B cell (primary cell): ENCODE results near the gene TP53. TPM values are rescaled to one million over a fixed set of nuclear protein-coding genes. Genes with fewer than 3 reads are reported as not detected.

Experiments
- ATAC-seq: fragments of 200-7000 bp; cut with Tn5 transposase; one replicate; pipeline ENCODE4 v1.10.0; 2021; ENCODE audit warnings: low read depth, mild to moderate bottlenecking, moderate number of reproducible peaks, moderate library complexity
- CTCF ChIA-PET: fragments of 350-600 bp; sonication (Branson Sonifier 250); formaldehyde crosslinking; loops from one replicate; lab custom pipeline; 2021; ENCODE audit warnings: antibody characterized with exemption, inconsistent platforms; lab: Charles Lee
- POLR2A ChIA-PET: fragments of 350-600 bp; sonication (Branson Sonifier 250); formaldehyde crosslinking; loops from one replicate; lab custom pipeline; 2021; ENCODE audit warnings: antibody characterized with exemption; lab: Charles Lee
- DNase-seq: peaks from one replicate; pipeline ENCODE4 v3.0.0; 2013
- H2AFZ ChIP-seq: 2 replicates; pipeline ENCODE4 v1.6.1; 2012; ENCODE audit warnings: mild to moderate bottlenecking, low read depth, low read length; ENCODE audit not compliant: insufficient read depth, poor library complexity, severe bottlenecking
- H3K27ac ChIP-seq, 2 donors: 1 replicate in 1 of 2; 2 replicates in 1 of 2; pipeline ENCODE4 v1.5.1; 2012 to 2013; ENCODE audit warnings: low read length in 2 of 2, mild to moderate bottlenecking in 2 of 2, moderate library complexity in 1 of 2
- H3K27me3 ChIP-seq, 4 experiments: fragments of 200-600 bp in 1 of 4; sonication (generic) in 1 of 4; replicated peaks in 1 of 4; 1 replicate in 2 of 4; 2 replicates in 2 of 4; pipeline versions ENCODE4 v1.6.1 to v1.7.0; 2013 to 2016; ENCODE audit warnings: low read length in 3 of 4, mild to moderate bottlenecking in 2 of 4, mixed read lengths in 1 of 4, moderate library complexity in 1 of 4; ENCODE audit not compliant: insufficient read depth in 4 of 4, control insufficient read depth in 3 of 4; ENCODE audit errors: control extremely low read depth in 1 of 4
- H3K36me3 ChIP-seq, 2 experiments: replicated peaks in 1 of 2; 1 replicate in 1 of 2; 2 replicates in 1 of 2; pipeline versions ENCODE4 v1.6.1 to v1.7.1; 2013; ENCODE audit warnings: low read length in 1 of 2; ENCODE audit not compliant: insufficient read depth in 2 of 2, control insufficient read depth in 1 of 2; ENCODE audit errors: control extremely low read depth in 1 of 2, extremely low read depth in 1 of 2
- H3K4me1 ChIP-seq, 2 donors: fragments of 200-600 bp in 1 of 2; sonication (generic) in 1 of 2; 1 replicate in 1 of 2; 2 replicates in 1 of 2; pipeline versions ENCODE4 v1.5.1 to v1.6.1; 2013 to 2017; ENCODE audit warnings: low read length in 2 of 2; ENCODE audit not compliant: control insufficient read depth in 2 of 2, insufficient read depth in 2 of 2
- H3K4me2 ChIP-seq: replicated peaks from 2 replicates; pipeline ENCODE3; 2012; ENCODE audit warnings: mild to moderate bottlenecking, low read depth, low read length; ENCODE audit not compliant: poor library complexity, severe bottlenecking
- H3K4me3 ChIP-seq, 5 experiments: fragments of 200-600 bp in 1 of 5; sonication (generic) in 1 of 5; 1 replicate in 3 of 5; 2 replicates in 2 of 5; pipeline versions ENCODE4 v1.5.1 to v1.7.0; 2011 to 2016; ENCODE audit warnings: low read length in 4 of 5, mild to moderate bottlenecking in 4 of 5, low read depth in 2 of 5, control low read depth in 1 of 5, moderate library complexity in 1 of 5; ENCODE audit not compliant: insufficient read depth in 1 of 5; ENCODE audit errors: control extremely low read depth in 1 of 5, extremely low read depth in 1 of 5
- H3K79me2 ChIP-seq: fragments of 200-600 bp; sonication (generic); one replicate; pipeline ENCODE4 v1.6.0; 2016; ENCODE audit warnings: low read length; ENCODE audit not compliant: control insufficient read depth, insufficient read depth
- H3K9ac ChIP-seq: fragments of 200-600 bp; sonication (generic); 2 replicates; pipeline ENCODE4 v1.6.1; 2017; ENCODE audit warnings: mild to moderate bottlenecking, low read length, moderate library complexity
- H3K9me3 ChIP-seq, 3 donors: one replicate each; pipeline versions ENCODE4 v1.6.1 to v1.7.1; 2013; ENCODE audit warnings: low read length in 2 of 3; ENCODE audit not compliant: control insufficient read depth in 2 of 3, insufficient read depth in 1 of 3; ENCODE audit errors: control extremely low read depth in 1 of 3
- H4K20me1 ChIP-seq: 2 replicates; pipeline ENCODE4 v1.6.0; 2012; ENCODE audit warnings: mild to moderate bottlenecking, low read length; ENCODE audit not compliant: insufficient read depth, control insufficient read depth, poor library complexity, severe bottlenecking
- H3K27ac Mint-ChIP-seq: one replicate; pipeline ENCODE4 v1.8.0; 2021; ENCODE audit warnings: mixed read lengths
- H3K27me3 Mint-ChIP-seq: one replicate; pipeline ENCODE4 v1.8.0; 2021; ENCODE audit warnings: mixed read lengths
- H3K4me1 Mint-ChIP-seq: one replicate; pipeline ENCODE4 v1.8.0; 2021; ENCODE audit warnings: mixed read lengths
- H3K4me3 Mint-ChIP-seq: one replicate; pipeline ENCODE4 v1.8.0; 2021; ENCODE audit warnings: mixed read lengths
- H3K9me3 Mint-ChIP-seq: one replicate; pipeline ENCODE4 v1.8.0; 2022; ENCODE audit warnings: mixed read lengths; ENCODE audit not compliant: insufficient read depth
- CTCF ChIP-seq: fragments of 200-600 bp; IDR thresholded peaks from one replicate; pipeline ENCODE4 v1.8.0; 2022; ENCODE audit warnings: antibody characterized with exemption, mild to moderate bottlenecking
- EZH2 ChIP-seq: IDR thresholded peaks from 2 replicates; pipeline ENCODE4 v1.6.1; 2012; ENCODE audit warnings: borderline replicate concordance, low read depth, mild to moderate bottlenecking, moderate library complexity, low read length; ENCODE audit not compliant: insufficient read depth, poor library complexity, severe bottlenecking
- WGBS: methylation state at CpG from one replicate; pipeline ENCODE4 v1.1.5; 2013; ENCODE audit warnings: missing lambda C conversion rate; ENCODE audit not compliant: insufficient coverage; 5-methylcytosine and 5-hydroxymethylcytosine counted together
- intact Hi-C: fragments of 100-400 bp; cut with micrococcal nuclease; formaldehyde crosslinking; loops from one replicate; pipeline ENCODE4 v1.10.0; 2022
- polyA plus RNA-seq: library from polyadenylated mRNA; depleted of rRNA; stranded (reverse); fragments of >200 nt; gene quantifications from 2 replicates; pipeline ENCODE4 v1.2.3, GENCODE V29; 2012
- total RNA-seq, 2 donors: library from RNA; stranded (reverse); fragments of 120-200 nt in 1 of 2; gene quantifications; 1 replicate in 1 of 2; 2 replicates in 1 of 2; pipeline versions ENCODE4 v1.2.3 to v1.2.4, GENCODE V29; 2013 to 2022

Gene TP53
- total and polyA plus RNA-seq, 2 donors (not counting 1 experiment from before 2014, with no cell fraction given), result 76.1 to 89.9 TPM

- H3K9me3 Mint-ChIP-seq, result no peaks in the 10 kb centered on the region
- TF ChIP-seq EZH2, result no peak
- TF ChIP-seq CTCF, result no peak
- Histone ChIP-seq H3K4me1 (no peaks in the 10 kb centered on the region), H3K27me3 (no peaks in the 10 kb centered on the region), H3K9me3 (peaks cover 3 to 9% (median 8%) of the 10 kb centered on the region in 3 donors), H2AFZ (no peak overlapping the region), H3K9ac (no peak overlapping the region), H3K4me3 (no peak overlapping the region), H3K27ac (no peak overlapping the region), H3K36me3 (peaks cover 15 to 35% of the 10 kb centered on the region in 2 experiments), H3K79me2 (peaks cover 63% of the 10 kb centered on the region), H3K4me2 (no peak overlapping the region), H4K20me1 (peaks cover 54% of the 10 kb centered on the region)
- no peak for ATAC-seq
- ChIA-PET POLR2A (interaction anchor here (0.7 to 1.2 kb wide), 2 partner anchors 10 to 471 kb away, joined by 3 to 4 read pairs; partner anchors contain the start of gene TP53), CTCF (interaction anchor here (2.3 kb wide), 1 partner anchor 10 kb away, joined by 6 read pairs; the partner anchor contains the start of genes TP53 and WRAP53)
- DNase-seq, result no peak
- H3K4me1 Mint-ChIP-seq, result peaks cover 9% of the 10 kb centered on the region
- no peak overlapping the region for H3K27ac Mint-ChIP-seq
- H3K4me3 Mint-ChIP-seq, result no peak overlapping the region
- no peaks in the 10 kb centered on the region for H3K27me3 Mint-ChIP-seq
- WGBS, result 93% methylated on average over 7 of the region's 10 CpGs
- intact Hi-C loops, result no loop called here
These were observed 9.8 kb downstream of the TP53 start for GRCh38 chr17:7677388-7678067.

- Mint-ChIP-seq H3K27me3 (no peaks in the 10 kb centered on the region), H3K9me3 (no peaks in the 10 kb centered on the region), H3K4me3 (no peak overlapping the region), H3K4me1 (peaks cover 7% of the 10 kb centered on the region), H3K27ac (peak overlapping the region; percentile 46)
- CTCF ChIA-PET, result no interaction called here
- intact Hi-C loops, result no loop called here
- Histone ChIP-seq H2AFZ (no peak overlapping the region), H3K27me3 (no peaks in the 10 kb centered on the region), H3K79me2 (peaks cover 53% of the 10 kb centered on the region), H4K20me1 (peaks cover 54% of the 10 kb centered on the region), H3K4me1 (no peaks in the 10 kb centered on the region), H3K9me3 (peaks cover 3 to 9% (median 8%) of the 10 kb centered on the region in 3 donors), H3K4me2 (no peak overlapping the region), H3K9ac (no peak overlapping the region), H3K27ac (no peak overlapping the region), H3K4me3 (no peak overlapping the region), H3K36me3 (peaks cover 15 to 41% of the 10 kb centered on the region in 2 experiments)
- ATAC-seq (no peak), DNase-seq (no peak)
- POLR2A ChIA-PET, result interaction anchor here (0.7 to 1.2 kb wide), 2 partner anchors 11 to 472 kb away, joined by 3 to 4 read pairs; partner anchors contain the start of gene TP53
- 97% methylated on average over 5 of the region's 5 CpGs for WGBS
- TF ChIP-seq CTCF, result no peak
- no peak for TF ChIP-seq EZH2
These were observed 10.8 kb downstream of the TP53 start for GRCh38 chr17:7676533-7676932.
